ENCODE data around the gene YPEL3. TPM values are rescaled to one million over a fixed set of nuclear protein-coding genes. Genes with fewer than 3 reads are reported as not detected.
A peak's percentile ranks its signal among the peaks of the same experiment; 100 is the strongest.

YPEL3 gene
- total RNA-seq, 1 experiment from 2014 or later: 7.5 TPM

DNA sequence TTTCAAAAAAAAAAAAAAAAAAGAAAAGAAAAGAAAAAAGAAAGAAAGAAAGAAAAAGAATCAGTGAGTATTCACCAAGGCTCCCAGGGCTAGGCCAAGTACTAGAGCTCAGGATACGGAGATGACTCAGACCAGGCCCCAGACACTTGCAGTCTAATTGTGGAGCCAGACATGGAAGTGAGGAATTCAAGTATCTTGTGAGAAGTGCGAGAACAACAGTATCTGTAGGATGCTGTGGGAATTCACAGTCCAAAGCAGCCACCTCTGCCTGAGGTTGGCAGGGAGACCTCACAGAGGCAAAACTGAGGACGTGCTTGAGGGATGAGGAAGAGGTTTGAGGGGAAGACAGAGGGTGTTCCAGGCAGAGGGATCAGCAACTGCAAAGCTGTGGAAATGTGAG is 44.5 kb downstream of the YPEL3 start:
- DNase-seq (ENCODE audit: low spot score): peak; percentile 82

DNA sequence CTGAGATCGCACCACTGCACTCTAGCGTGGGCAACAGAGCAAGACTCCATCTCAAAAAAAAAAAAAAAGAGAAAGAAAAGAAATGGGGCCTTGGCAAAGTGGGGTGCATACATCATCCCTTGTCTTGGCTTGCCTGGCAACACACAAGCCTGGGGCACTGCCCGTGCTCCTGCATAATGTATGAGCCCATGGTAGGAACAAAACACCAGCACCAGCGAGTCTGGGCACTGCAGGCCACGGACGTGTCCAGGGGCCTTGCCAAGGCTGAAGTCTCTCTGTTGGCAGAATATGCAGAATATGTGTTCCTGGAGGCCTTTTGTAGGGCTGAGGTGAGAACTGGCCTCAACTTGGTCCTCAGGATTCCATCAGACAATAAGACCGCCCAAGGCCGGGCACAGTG is 46.1 kb downstream of the YPEL3 start:
- DNase-seq (ENCODE audit: low spot score): no peak

DNA sequence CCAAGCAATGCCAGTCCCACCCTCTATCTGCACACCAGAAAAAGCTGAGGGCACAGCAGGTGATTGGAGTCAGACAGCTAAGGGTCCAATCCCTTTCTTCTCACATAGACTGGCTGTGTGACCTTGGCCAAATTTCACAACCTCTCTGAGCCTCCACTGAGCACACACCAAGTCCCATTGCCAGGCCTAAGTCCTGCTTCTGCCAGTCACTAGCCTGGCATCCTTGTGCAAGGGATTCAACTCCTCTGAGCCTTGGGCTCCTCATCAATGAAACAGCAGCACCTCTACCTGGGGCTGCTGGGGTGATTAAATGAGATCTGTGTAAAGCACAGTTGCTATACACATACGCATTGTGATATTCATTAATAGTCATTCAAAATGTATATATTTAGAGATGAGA is 49.4 kb downstream of the YPEL3 start:
- no peak for DNase-seq (ENCODE audit: low spot score)

DNA sequence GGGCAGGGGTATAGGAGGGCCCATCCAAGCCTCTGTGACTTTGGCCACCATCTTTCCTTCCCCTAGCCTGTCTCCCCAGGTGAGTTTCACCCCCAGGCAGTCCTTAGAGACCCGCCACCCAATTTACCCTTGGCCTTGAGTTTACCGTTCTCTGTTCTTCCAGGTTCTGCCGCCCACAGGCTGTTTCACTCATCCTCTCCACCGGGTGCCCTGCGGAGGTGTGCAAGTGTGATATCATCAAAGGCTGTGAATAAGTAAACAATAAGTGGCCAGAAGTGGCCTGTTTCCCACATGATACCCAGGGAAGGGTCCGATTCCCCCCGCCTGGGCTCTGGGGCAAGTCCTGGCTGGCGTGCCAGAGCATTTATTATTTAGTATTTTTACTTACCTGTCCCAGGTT is 49.8 kb downstream of the YPEL3 start:
- DNase-seq (ENCODE audit: low spot score): no peak

Other genes starting within 250 kb of the YPEL3 start
- gene CDIPT, start 233.0 kb downstream of the YPEL3 start, total RNA-seq (2014; rRNA removed; shearing (Covaris generic)): 112 and 119 TPM in 2 replicates
- gene SEZ6L2, start 196.7 kb downstream of the YPEL3 start, total RNA-seq (2014; rRNA removed; shearing (Covaris generic)): 22.1 and 24.9 TPM in 2 replicates
- gene ASPHD1, start 195.7 kb downstream of the YPEL3 start, total RNA-seq (2014; rRNA removed; shearing (Covaris generic)): 18.4 and 22.0 TPM in 2 replicates
- gene KCTD13, start 170.0 kb downstream of the YPEL3 start, total RNA-seq (2014; rRNA removed; shearing (Covaris generic)): 11.0 and 12.5 TPM in 2 replicates
- gene TMEM219, start 134.1 kb downstream of the YPEL3 start, total RNA-seq (2014; rRNA removed; shearing (Covaris generic)): 90.8 and 105 TPM in 2 replicates
- 43.2 and 45.4 TPM in 2 replicates for gene TAOK2, start 122.3 kb downstream of the YPEL3 start, total RNA-seq (2014; rRNA removed; shearing (Covaris generic))
- 17.5 and 31.6 TPM in 2 replicates for gene HIRIP3, start 100.6 kb downstream of the YPEL3 start, total RNA-seq (2014; rRNA removed; shearing (Covaris generic))
- 151 and 184 TPM in 2 replicates for gene INO80E, start 100.0 kb downstream of the YPEL3 start, total RNA-seq (2014; rRNA removed; shearing (Covaris generic))
- gene DOC2A, start 85.2 kb downstream of the YPEL3 start, total RNA-seq (2014; rRNA removed; shearing (Covaris generic)): 0.45 and 1.7 TPM in 2 replicates
- gene C16orf92, start 73.0 kb downstream of the YPEL3 start, total RNA-seq (2014; rRNA removed; shearing (Covaris generic)): not detected in 2 replicates
- gene TLCD3B, start 64.9 kb downstream of the YPEL3 start, total RNA-seq (2014; rRNA removed; shearing (Covaris generic)): 0.38 and 1.1 TPM in 2 replicates
- gene ALDOA, start 30.5 kb downstream of the YPEL3 start, total RNA-seq (2014; rRNA removed; shearing (Covaris generic)): 1,380 and 1,410 TPM in 2 replicates
- 185 and 215 TPM in 2 replicates for gene PPP4C, start 20.2 kb downstream of the YPEL3 start, total RNA-seq (2014; rRNA removed; shearing (Covaris generic))
- not detected in 2 replicates for gene TBX6, start 4.3 kb downstream of the YPEL3 start, total RNA-seq (2014; rRNA removed; shearing (Covaris generic))
- 1.8 and 2.8 TPM in 2 replicates for gene GDPD3, start 17.3 kb upstream of the YPEL3 start, total RNA-seq (2014; rRNA removed; shearing (Covaris generic))
- 34.4 and 46.6 TPM in 2 replicates for gene MAPK3, start 27.0 kb upstream of the YPEL3 start, total RNA-seq (2014; rRNA removed; shearing (Covaris generic))
- 12.0 and 16.0 TPM in 2 replicates for gene CORO1A, start 87.4 kb upstream of the YPEL3 start, total RNA-seq (2014; rRNA removed; shearing (Covaris generic))
- 246 and 504 TPM in 2 replicates for gene BOLA2B, start 97.5 kb upstream of the YPEL3 start, total RNA-seq (2014; rRNA removed; shearing (Covaris generic))
- gene SLX1A, start 97.7 kb upstream of the YPEL3 start, total RNA-seq (2014; rRNA removed; shearing (Covaris generic)): 9.8 and 57.9 TPM in 2 replicates
- gene SULT1A3, start 103.0 kb upstream of the YPEL3 start, total RNA-seq (2014; rRNA removed; shearing (Covaris generic)): 5.1 and 6.6 TPM in 2 replicates
- 0.03 and 0.50 TPM in 2 replicates for gene NPIPB13, start 152.3 kb upstream of the YPEL3 start, total RNA-seq (2014; rRNA removed; shearing (Covaris generic))